HepG2 (cell line): ENCODE data around the gene ONECUT2.

Experiments
- IRF9 ChIP-seq: sonication (generic); formaldehyde crosslinking; IDR thresholded peaks from 2 replicates; pipeline ENCODE4 v1.8.0; 2022; ENCODE audit warnings: missing genetic modification reagents, mild to moderate bottlenecking, borderline replicate concordance
- PHF20 ChIP-seq: sonication (generic); formaldehyde crosslinking; IDR thresholded peaks from 2 replicates; pipeline ENCODE4 v1.5.0; 2020; ENCODE audit warnings: mild to moderate bottlenecking, missing genetic modification reagents
- ZNF180 ChIP-seq: sonication (generic); formaldehyde crosslinking; IDR thresholded peaks from 2 replicates; pipeline ENCODE4 v1.4.0; 2020; ENCODE audit warnings: low read depth, missing genetic modification reagents, borderline replicate concordance

- TF ChIP-seq ZNF180 (CRISPR knock-in tag) (no peak), IRF9 (CRISPR knock-in tag) (no peak), PHF20 (no peak)
Observed at GRCh38 chr18:57432140-57432539, 3.0 kb upstream of the ONECUT2 start.
